ELR (cell line): ENCODE measurements around the gene NFE2L3.
"Not testable (repeated sequence)": the region's sequence is repeated elsewhere in the genome, so short reads cannot be mapped to it uniquely, and the experiment has no call there.

ENCODE experiments used
- DNase-seq: peaks from one replicate; pipeline ENCODE4 v3.0.0-alpha.2; 2015; ENCODE audit warnings: low read depth

Gene NFE2L3

GRCh38 chr7:26167303-26167934 lies 15.4 kb downstream of the NFE2L3 start:
- DNase-seq, result no peak

- no peak for DNase-seq
Observed at GRCh38 chr7:26168458-26169023, 16.5 kb downstream of the NFE2L3 start.

- DNase-seq, result no peak
Observed at GRCh38 chr7:26169271-26169670, 17.3 kb downstream of the NFE2L3 start.

GRCh38 chr7:26170663-26171062 lies 18.7 kb downstream of the NFE2L3 start:
- no peak for DNase-seq

- no peak for DNase-seq
Observed at GRCh38 chr7:26171601-26172000, 19.6 kb downstream of the NFE2L3 start.

- no peak for DNase-seq
Observed at GRCh38 chr7:26172048-26172447, 20.1 kb downstream of the NFE2L3 start.

GRCh38 chr7:26175903-26176302 lies 23.9 kb downstream of the NFE2L3 start:
- not testable (repeated sequence) for DNase-seq

GRCh38 chr7:26176696-26177095 lies 24.7 kb downstream of the NFE2L3 start:
- DNase-seq, result not testable (repeated sequence)

GRCh38 chr7:26177269-26177668 lies 25.3 kb downstream of the NFE2L3 start:
- not testable (repeated sequence) for DNase-seq

- no peak for DNase-seq
Observed at GRCh38 chr7:26178272-26178960, 26.4 kb downstream of the NFE2L3 start.

GRCh38 chr7:26179422-26179821 lies 27.4 kb downstream of the NFE2L3 start:
- no peak for DNase-seq

GRCh38 chr7:26179826-26180497 lies 28.0 kb downstream of the NFE2L3 start:
- no peak for DNase-seq

GRCh38 chr7:26180792-26181198 lies 28.8 kb downstream of the NFE2L3 start:
- DNase-seq, result no peak

GRCh38 chr7:26181474-26182227 lies 29.7 kb downstream of the NFE2L3 start:
- DNase-seq, result no peak

- DNase-seq, result no peak
Observed at GRCh38 chr7:26182283-26182682, 30.3 kb downstream of the NFE2L3 start.

- DNase-seq, result no peak
Observed at GRCh38 chr7:26182706-26183105, 30.7 kb downstream of the NFE2L3 start.

- DNase-seq, result no peak
Observed at GRCh38 chr7:26183545-26184280, 31.7 kb downstream of the NFE2L3 start.

GRCh38 chr7:26184281-26185101 lies 32.5 kb downstream of the NFE2L3 start:
- DNase-seq, result not testable (repeated sequence)

- no peak for DNase-seq
Observed at GRCh38 chr7:26185131-26185843, 33.3 kb downstream of the NFE2L3 start.

GRCh38 chr7:26185844-26186180 lies 33.8 kb downstream of the NFE2L3 start:
- DNase-seq, result no peak
